Nephron progenitor cell (in vitro differentiated cells): ENCODE results near the gene METTL22.
A peak's percentile ranks its signal among the peaks of the same experiment; 100 is the strongest.

ENCODE experiments used
- DNase-seq: peaks from one replicate; pipeline ENCODE4 v3.0.0; 2021
- H3K27ac Mint-ChIP-seq: 2 replicates; pipeline ENCODE4 v1.8.0; 2021; ENCODE audit warnings: mild to moderate bottlenecking, moderate library complexity, mixed read lengths
- H3K27me3 Mint-ChIP-seq: 2 replicates; pipeline ENCODE4 v1.8.0; 2021; ENCODE audit warnings: mild to moderate bottlenecking, low read depth, mixed read lengths; ENCODE audit not compliant: poor library complexity
- H3K36me3 Mint-ChIP-seq: 2 replicates; pipeline ENCODE4 v1.8.0; 2021; ENCODE audit warnings: low read depth, mixed read lengths
- H3K4me1 Mint-ChIP-seq: 2 replicates; pipeline ENCODE4 v1.8.0; 2021; ENCODE audit warnings: mixed read lengths
- H3K4me3 Mint-ChIP-seq: 2 replicates; pipeline ENCODE4 v1.8.0; 2021; ENCODE audit warnings: mild to moderate bottlenecking, moderate library complexity, mixed read lengths
- H3K9me3 Mint-ChIP-seq: 2 replicates; pipeline ENCODE4 v1.8.0; 2021; ENCODE audit warnings: mild to moderate bottlenecking, moderate library complexity, mixed read lengths
- CTCF ChIP-seq: fragments of 200-600 bp; sonication (generic); IDR thresholded peaks from 2 replicates; pipeline ENCODE4 v1.5.0; 2021; ENCODE audit warnings: antibody characterized with exemption

Gene METTL22

GRCh38 chr16:8577678-8578304 lies 43.7 kb upstream of the METTL22 start:
- Mint-ChIP-seq H3K4me3 (no peak overlapping the region), H3K4me1 (peaks cover 17% of the 10 kb centered on the region), H3K36me3 (no peaks in the 10 kb centered on the region), H3K27ac (no peak overlapping the region), H3K9me3 (peaks cover 5% of the 10 kb centered on the region), H3K27me3 (peaks cover 40% of the 10 kb centered on the region)
- no peak for TF ChIP-seq CTCF
- DNase-seq = no peak

- no peaks in the 10 kb centered on the region for H3K36me3 Mint-ChIP-seq
- no peak for DNase-seq
- peaks cover 14% of the 10 kb centered on the region for H3K4me1 Mint-ChIP-seq
- H3K4me3 Mint-ChIP-seq = no peak overlapping the region
- peaks cover 54% of the 10 kb centered on the region for H3K27me3 Mint-ChIP-seq
- no peak overlapping the region for H3K27ac Mint-ChIP-seq
- H3K9me3 Mint-ChIP-seq = peaks cover 3% of the 10 kb centered on the region
- TF ChIP-seq CTCF = no peak
Measured at GRCh38 chr16:8579559-8579958, 41.9 kb upstream of the METTL22 start.

- H3K36me3 Mint-ChIP-seq = no peaks in the 10 kb centered on the region
- TF ChIP-seq CTCF = no peak
- H3K27me3 Mint-ChIP-seq = peaks cover 39% of the 10 kb centered on the region
- peaks cover 14% of the 10 kb centered on the region for H3K4me1 Mint-ChIP-seq
- peak; percentile 38 for DNase-seq
- peak overlapping the region; percentile 96 for H3K27ac Mint-ChIP-seq
- H3K9me3 Mint-ChIP-seq = peaks cover 3% of the 10 kb centered on the region
- H3K4me3 Mint-ChIP-seq = no peak overlapping the region
Measured at GRCh38 chr16:8581831-8582580, 39.5 kb upstream of the METTL22 start.

GRCh38 chr16:8583199-8583598 lies 38.3 kb upstream of the METTL22 start:
- peaks cover 36% of the 10 kb centered on the region for H3K27me3 Mint-ChIP-seq
- peaks cover 6% of the 10 kb centered on the region for H3K9me3 Mint-ChIP-seq
- H3K27ac Mint-ChIP-seq = no peak overlapping the region
- no peaks in the 10 kb centered on the region for H3K36me3 Mint-ChIP-seq
- H3K4me1 Mint-ChIP-seq = peaks cover 14% of the 10 kb centered on the region
- no peak overlapping the region for H3K4me3 Mint-ChIP-seq
- no peak for DNase-seq
- no peak for TF ChIP-seq CTCF

DNA sequence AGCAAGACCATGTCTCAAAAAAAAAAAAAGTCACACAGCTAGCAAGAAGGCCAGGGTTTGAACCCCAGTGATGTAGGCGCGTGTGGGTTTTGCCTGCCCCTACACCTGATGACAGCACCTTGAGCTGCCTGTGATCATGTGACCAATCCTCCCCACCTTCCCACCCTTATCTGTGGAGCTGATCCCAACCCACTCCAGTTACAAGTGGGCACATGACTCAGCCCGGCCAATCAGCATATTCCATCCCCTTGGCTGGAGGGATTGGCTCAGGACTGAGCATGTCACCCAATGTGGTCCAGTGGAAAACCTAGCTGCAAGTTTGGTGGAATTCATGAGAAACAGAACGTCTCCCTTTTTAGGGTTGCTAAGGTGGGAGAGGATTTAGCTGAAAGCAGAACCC lies 37.8 kb upstream of the METTL22 start:
- H3K36me3 Mint-ChIP-seq = no peaks in the 10 kb centered on the region
- TF ChIP-seq CTCF = no peak
- no peak overlapping the region for H3K4me3 Mint-ChIP-seq
- peaks cover 16% of the 10 kb centered on the region for H3K4me1 Mint-ChIP-seq
- H3K27ac Mint-ChIP-seq = no peak overlapping the region
- peaks cover 6% of the 10 kb centered on the region for H3K9me3 Mint-ChIP-seq
- no peak for DNase-seq
- peaks cover 33% of the 10 kb centered on the region for H3K27me3 Mint-ChIP-seq

- H3K4me3 Mint-ChIP-seq = no peak overlapping the region
- no peak for DNase-seq
- H3K36me3 Mint-ChIP-seq = no peaks in the 10 kb centered on the region
- H3K9me3 Mint-ChIP-seq = peaks cover 6% of the 10 kb centered on the region
- no peak overlapping the region for H3K27ac Mint-ChIP-seq
- TF ChIP-seq CTCF = no peak
- peaks cover 21% of the 10 kb centered on the region for H3K4me1 Mint-ChIP-seq
- H3K27me3 Mint-ChIP-seq = peaks cover 33% of the 10 kb centered on the region
Measured at GRCh38 chr16:8585041-8585440, 36.5 kb upstream of the METTL22 start.
